Measurements from ENCODE around the gene LTO1. TPM values are rescaled to one million over a fixed set of nuclear protein-coding genes. Genes with fewer than 3 reads are reported as not detected.

The LTO1 gene
- total and polyA plus RNA-seq, 2 of the 13 experiments (the other 11 are each of a cell fraction or from before 2014, with no cell fraction given) = 11.8 to 15.0 TPM

DNA sequence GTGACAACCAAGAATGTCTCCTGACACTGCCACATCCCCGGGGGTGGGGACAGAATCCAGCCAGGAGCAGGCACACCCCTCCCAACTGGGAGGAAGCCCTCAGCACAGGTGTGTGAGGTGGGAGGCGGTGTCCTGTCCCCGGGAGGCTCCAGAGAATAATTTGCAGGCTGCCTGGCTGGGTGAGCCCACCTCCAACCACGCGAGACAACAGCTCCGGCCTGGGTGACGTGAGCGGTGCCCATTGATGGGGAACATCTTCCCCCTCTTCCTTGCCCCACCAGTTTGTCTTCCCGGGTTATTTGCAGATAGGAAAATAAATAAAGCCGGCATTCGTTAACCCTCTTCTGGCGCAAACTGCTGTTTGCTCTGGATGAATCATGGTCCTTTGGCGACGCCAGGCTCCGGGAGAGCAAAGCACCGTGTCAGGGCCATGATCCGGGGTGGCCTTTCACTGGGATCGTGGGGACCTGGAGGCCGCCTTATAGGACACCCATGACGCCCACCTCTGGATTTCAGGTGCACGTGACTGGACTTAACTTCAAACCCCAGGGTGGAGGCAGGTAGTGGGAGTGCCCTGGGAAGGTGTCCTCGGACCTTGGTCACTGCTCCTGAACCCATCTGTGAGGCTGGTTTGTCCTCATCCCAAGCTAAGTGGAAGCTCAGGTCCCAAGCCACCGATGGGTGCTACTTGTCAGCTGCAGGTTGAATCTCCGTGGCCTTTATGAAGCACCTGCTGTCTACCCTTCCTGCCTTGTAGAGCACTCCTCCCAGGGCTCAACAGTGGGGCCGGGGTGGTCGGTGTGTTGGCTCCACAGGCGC is 20.3 kb downstream of the LTO1 start (continued):
- TF ChIP-seq, protein P1, sequence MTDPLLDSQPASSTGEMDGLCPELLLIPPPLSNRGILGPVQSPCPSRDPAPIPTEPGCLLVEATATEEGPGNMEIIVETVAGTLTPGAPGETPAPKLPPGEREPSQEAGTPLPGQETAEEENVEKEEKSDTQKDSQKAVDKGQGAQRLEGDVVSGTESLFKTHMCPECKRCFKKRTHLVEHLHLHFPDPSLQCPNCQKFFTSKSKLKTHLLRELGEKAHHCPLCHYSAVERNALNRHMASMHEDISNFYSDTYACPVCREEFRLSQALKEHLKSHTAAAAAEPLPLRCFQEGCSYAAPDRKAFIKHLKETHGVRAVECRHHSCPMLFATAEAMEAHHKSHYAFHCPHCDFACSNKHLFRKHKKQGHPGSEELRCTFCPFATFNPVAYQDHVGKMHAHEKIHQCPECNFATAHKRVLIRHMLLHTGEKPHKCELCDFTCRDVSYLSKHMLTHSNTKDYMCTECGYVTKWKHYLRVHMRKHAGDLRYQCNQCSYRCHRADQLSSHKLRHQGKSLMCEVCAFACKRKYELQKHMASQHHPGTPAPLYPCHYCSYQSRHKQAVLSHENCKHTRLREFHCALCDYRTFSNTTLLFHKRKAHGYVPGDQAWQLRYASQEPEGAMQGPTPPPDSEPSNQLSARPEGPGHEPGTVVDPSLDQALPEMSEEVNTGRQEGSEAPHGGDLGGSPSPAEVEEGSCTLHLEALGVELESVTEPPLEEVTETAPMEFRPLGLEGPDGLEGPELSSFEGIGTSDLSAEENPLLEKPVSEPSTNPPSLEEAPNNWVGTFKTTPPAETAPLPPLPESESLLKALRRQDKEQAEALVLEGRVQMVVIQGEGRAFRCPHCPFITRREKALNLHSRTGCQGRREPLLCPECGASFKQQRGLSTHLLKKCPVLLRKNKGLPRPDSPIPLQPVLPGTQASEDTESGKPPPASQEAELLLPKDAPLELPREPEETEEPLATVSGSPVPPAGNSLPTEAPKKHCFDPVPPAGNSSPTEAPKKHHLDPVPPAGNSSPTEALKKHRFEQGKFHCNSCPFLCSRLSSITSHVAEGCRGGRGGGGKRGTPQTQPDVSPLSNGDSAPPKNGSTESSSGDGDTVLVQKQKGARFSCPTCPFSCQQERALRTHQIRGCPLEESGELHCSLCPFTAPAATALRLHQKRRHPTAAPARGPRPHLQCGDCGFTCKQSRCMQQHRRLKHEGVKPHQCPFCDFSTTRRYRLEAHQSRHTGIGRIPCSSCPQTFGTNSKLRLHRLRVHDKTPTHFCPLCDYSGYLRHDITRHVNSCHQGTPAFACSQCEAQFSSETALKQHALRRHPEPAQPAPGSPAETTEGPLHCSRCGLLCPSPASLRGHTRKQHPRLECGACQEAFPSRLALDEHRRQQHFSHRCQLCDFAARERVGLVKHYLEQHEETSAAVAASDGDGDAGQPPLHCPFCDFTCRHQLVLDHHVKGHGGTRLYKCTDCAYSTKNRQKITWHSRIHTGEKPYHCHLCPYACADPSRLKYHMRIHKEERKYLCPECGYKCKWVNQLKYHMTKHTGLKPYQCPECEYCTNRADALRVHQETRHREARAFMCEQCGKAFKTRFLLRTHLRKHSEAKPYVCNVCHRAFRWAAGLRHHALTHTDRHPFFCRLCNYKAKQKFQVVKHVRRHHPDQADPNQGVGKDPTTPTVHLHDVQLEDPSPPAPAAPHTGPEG (CRISPR knock-in tag; IDR thresholded peaks at IDR 0.05) = 0 out of 2 replicates have a peak, but pooled peaks have one; percentile 7
- TF ChIP-seq MED8 (CRISPR knock-in tag; IDR thresholded peaks at IDR 0.05; ENCODE audit: insufficient replicate concordance) (peak; percentile 66), FOXA3 (CRISPR knock-in tag; IDR thresholded peaks at IDR 0.05) (peak; percentile 89), GABPA (IDR thresholded peaks at IDR 0.05; ENCODE audit: low read depth, low read length) (no peak), GABPA (CRISPR knock-in tag; IDR thresholded peaks at IDR 0.05; ENCODE audit: low read depth) (peak; percentile 49), CBX5 (CRISPR knock-in tag; IDR thresholded peaks at IDR 0.05; ENCODE audit: borderline replicate concordance) (peak; percentile 85; the same call in 1 of the 2 replicates), RBM22 (optimal IDR thresholded peaks at IDR 0.05; ENCODE audit: low read length) (peak; percentile 83), ZNF598 (CRISPR knock-in tag; IDR thresholded peaks at IDR 0.05; ENCODE audit: borderline replicate concordance) (0 out of 2 replicates have a peak, but pooled peaks have one; percentile 19), ZNF282 (IDR thresholded peaks at IDR 0.05; ENCODE audit: partially characterized antibody) (no peak), NR2C2 (CRISPR knock-in tag; IDR thresholded peaks at IDR 0.05; ENCODE audit: borderline replicate concordance) (no peak), KDM5B (CRISPR knock-in tag; IDR thresholded peaks at IDR 0.05; ENCODE audit: borderline replicate concordance) (peak; percentile 55; the same call in 1 of the 2 replicates), SALL1 (CRISPR knock-in tag; IDR thresholded peaks at IDR 0.05) (peak; percentile 79), DR1 (CRISPR knock-in tag; IDR thresholded peaks at IDR 0.05) (no peak; the same call in 1 of the 2 replicates), NR2F6 (IDR thresholded peaks at IDR 0.05) (peak; percentile 65), NR2F6 (CRISPR knock-in tag; IDR thresholded peaks at IDR 0.05) (peak; percentile 50; the same call in 1 of the 2 replicates)
- TF ChIP-seq, protein P2, sequence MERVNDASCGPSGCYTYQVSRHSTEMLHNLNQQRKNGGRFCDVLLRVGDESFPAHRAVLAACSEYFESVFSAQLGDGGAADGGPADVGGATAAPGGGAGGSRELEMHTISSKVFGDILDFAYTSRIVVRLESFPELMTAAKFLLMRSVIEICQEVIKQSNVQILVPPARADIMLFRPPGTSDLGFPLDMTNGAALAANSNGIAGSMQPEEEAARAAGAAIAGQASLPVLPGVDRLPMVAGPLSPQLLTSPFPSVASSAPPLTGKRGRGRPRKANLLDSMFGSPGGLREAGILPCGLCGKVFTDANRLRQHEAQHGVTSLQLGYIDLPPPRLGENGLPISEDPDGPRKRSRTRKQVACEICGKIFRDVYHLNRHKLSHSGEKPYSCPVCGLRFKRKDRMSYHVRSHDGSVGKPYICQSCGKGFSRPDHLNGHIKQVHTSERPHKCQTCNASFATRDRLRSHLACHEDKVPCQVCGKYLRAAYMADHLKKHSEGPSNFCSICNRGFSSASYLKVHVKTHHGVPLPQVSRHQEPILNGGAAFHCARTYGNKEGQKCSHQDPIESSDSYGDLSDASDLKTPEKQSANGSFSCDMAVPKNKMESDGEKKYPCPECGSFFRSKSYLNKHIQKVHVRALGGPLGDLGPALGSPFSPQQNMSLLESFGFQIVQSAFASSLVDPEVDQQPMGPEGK (CRISPR knock-in tag; IDR thresholded peaks at IDR 0.05) = peak; percentile 79
- TF ChIP-seq, protein P3, sequence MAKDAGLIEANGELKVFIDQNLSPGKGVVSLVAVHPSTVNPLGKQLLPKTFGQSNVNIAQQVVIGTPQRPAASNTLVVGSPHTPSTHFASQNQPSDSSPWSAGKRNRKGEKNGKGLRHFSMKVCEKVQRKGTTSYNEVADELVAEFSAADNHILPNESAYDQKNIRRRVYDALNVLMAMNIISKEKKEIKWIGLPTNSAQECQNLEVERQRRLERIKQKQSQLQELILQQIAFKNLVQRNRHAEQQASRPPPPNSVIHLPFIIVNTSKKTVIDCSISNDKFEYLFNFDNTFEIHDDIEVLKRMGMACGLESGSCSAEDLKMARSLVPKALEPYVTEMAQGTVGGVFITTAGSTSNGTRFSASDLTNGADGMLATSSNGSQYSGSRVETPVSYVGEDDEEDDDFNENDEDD (CRISPR knock-in tag; IDR thresholded peaks at IDR 0.05; ENCODE audit: borderline replicate concordance) = peak; percentile 58; the same call in 1 of the 2 replicates
- TF ChIP-seq, protein P4, sequence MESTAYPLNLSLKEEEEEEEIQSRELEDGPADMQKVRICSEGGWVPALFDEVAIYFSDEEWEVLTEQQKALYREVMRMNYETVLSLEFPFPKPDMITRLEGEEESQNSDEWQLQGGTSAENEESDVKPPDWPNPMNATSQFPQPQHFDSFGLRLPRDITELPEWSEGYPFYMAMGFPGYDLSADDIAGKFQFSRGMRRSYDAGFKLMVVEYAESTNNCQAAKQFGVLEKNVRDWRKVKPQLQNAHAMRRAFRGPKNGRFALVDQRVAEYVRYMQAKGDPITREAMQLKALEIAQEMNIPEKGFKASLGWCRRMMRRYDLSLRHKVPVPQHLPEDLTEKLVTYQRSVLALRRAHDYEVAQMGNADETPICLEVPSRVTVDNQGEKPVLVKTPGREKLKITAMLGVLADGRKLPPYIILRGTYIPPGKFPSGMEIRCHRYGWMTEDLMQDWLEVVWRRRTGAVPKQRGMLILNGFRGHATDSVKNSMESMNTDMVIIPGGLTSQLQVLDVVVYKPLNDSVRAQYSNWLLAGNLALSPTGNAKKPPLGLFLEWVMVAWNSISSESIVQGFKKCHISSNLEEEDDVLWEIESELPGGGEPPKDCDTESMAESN (CRISPR knock-in tag; conservative IDR thresholded peaks at IDR 0.05) = peak; percentile 71

All from HepG2 (cell line).